GM06990 (cell line): ENCODE measurements around the gene DBN1.

Source experiments
- DNase-seq: peaks from one replicate; pipeline ENCODE4 v3.0.0-alpha.2; 2011; ENCODE audit not compliant: insufficient read length; ENCODE audit errors: extremely low read depth
- H3K27me3 ChIP-seq: replicated peaks from 2 replicates; pipeline ENCODE4 v1.6.0; 2011; ENCODE audit warnings: low read length; ENCODE audit not compliant: control insufficient read depth, insufficient read depth
- H3K36me3 ChIP-seq: 2 replicates; pipeline ENCODE4 v1.5.1; 2011; ENCODE audit warnings: low read length; ENCODE audit not compliant: control insufficient read depth, insufficient read depth
- H3K4me3 ChIP-seq: replicated peaks from 2 replicates; pipeline ENCODE4 v1.5.1; 2011; ENCODE audit warnings: low read depth, mild to moderate bottlenecking, control low read depth, low read length
- TF ChIP-seq, protein P1 (sequence below): IDR thresholded peaks from 2 replicates; pipeline ENCODE4 v1.5.1; 2011; ENCODE audit warnings: low read length, control low read depth, mild to moderate bottlenecking, inconsistent platforms; ENCODE audit not compliant: insufficient read depth, poor library complexity, severe bottlenecking

DBN1 gene

DNA sequence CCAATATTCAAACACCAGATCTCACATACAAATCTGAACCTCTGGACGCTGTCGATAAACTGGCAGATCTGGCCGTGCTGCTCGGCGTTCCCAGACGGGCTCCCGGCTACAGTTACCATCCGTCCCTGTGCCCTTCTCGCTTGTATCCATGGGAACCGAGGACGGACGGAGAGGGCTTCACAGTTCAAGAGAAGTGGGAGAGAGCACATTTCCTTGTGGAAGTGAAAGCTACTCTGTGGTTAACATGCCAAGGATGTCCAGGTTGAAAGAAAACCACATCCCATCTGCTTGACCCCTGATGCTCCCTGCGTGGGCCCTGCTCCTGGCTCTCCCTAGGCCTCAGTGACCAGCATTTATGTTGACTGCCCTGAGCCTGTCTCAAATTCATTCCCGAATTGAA lies 6.3 kb upstream of the DBN1 start:
- Histone ChIP-seq H3K27me3 (no peaks in the 10 kb centered on the region), H3K36me3 (no peaks in the 10 kb centered on the region; the same call in 1 of the 2 replicates), H3K4me3 (no peak overlapping the region)
- no peak for DNase-seq
- TF ChIP-seq, protein P1, sequence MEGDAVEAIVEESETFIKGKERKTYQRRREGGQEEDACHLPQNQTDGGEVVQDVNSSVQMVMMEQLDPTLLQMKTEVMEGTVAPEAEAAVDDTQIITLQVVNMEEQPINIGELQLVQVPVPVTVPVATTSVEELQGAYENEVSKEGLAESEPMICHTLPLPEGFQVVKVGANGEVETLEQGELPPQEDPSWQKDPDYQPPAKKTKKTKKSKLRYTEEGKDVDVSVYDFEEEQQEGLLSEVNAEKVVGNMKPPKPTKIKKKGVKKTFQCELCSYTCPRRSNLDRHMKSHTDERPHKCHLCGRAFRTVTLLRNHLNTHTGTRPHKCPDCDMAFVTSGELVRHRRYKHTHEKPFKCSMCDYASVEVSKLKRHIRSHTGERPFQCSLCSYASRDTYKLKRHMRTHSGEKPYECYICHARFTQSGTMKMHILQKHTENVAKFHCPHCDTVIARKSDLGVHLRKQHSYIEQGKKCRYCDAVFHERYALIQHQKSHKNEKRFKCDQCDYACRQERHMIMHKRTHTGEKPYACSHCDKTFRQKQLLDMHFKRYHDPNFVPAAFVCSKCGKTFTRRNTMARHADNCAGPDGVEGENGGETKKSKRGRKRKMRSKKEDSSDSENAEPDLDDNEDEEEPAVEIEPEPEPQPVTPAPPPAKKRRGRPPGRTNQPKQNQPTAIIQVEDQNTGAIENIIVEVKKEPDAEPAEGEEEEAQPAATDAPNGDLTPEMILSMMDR: no peak

DNA sequence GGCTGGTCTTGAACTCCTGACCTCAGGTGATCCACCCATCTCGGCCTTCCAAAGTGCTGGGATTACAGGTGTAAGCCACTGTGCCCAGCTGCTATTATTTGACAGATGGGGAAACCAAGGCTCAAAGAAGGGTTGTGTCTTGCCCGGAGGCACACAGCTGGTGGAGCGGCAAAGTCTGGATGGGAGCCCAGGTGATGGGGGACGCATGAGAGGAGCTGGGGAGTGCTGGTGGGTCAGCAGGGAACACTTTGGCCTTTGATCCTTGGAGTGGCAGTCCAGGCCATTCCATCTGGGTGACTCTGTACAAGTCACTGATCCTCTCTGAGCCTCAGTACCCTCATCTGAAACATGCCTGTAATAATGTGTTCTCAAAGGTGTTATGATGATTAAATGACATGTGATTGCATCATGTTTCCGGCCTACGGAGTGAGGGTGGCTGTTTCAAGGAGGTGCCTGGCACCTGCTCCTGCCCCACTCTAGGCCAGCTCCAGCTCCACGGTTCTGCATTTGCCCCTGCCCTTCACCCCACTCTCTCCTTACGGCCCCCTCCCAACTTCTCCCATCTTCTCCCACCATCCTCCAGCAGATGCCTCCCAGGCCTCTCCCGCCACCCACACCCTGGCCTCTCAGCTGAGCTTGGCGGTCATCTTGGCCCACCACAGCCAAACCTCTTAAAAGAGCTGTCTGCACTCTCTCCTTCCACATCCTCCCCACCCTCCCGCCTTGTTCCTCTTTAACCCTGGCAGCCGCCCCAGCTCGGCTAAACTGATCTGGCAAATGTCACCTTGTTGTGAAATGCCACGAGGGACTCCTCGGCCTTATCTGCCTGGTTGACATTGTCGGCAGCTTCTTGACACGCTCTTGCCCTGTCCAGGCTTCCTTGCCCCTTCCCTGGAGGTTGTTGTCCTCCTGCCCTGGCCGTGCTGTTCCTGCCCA lies 5.5 kb upstream of the DBN1 start:
- no peak for DNase-seq
- H3K36me3 ChIP-seq: no peaks in the 10 kb centered on the region; the same call in 1 of the 2 replicates

DNA sequence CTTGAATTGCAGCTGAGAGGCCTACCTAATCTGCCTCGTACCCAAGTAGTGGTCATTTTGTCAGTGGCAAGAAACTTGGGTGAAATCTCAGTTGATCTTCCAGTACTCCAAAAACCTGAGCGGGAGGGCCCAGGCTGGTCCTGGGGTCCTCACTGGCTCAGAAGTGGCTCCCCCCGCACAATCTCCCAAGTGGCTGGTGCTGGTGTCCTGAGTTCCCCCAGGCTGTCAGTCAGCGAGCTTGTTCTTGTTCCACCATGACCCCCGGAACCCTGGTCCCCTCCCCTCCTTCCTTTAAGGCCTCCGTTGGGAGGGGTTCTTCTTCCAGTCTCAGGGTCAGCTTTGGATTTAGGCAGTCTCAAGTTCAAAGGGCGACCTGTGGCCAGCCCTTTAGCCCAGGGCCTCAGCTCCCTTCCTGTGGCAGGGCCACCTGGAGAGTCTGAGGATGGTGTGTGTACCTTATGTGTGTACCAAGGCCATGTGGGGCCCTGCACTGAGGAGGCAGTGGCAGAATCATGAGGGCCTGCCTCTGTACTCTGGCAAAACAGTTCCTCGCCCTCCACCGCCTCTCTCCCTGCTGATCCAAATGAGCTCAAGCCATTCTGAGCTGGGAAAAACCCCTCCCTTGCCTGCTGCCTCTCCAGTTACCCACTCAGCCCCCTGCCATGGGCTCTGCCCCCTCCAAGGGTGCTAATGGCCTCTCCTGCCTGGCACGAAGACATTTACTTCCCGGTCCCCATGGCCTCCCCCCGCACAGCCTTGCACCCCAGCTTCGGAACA lies 4.5 kb upstream of the DBN1 start:
- no peaks in the 10 kb centered on the region; the same call in 1 of the 2 replicates for H3K27me3 ChIP-seq
- H3K36me3 ChIP-seq: no peaks in the 10 kb centered on the region; the same call in 1 of the 2 replicates
- TF ChIP-seq, protein P1: no peak
- DNase-seq: no peak
- no peak overlapping the region for H3K4me3 ChIP-seq

More for the DNA sequence above, 5.5 kb upstream of the DBN1 start:
- TF ChIP-seq, protein P1: no peak
- no peaks in the 10 kb centered on the region; the same call in 1 of the 2 replicates for H3K27me3 ChIP-seq
- no peak overlapping the region for H3K4me3 ChIP-seq

DNA sequence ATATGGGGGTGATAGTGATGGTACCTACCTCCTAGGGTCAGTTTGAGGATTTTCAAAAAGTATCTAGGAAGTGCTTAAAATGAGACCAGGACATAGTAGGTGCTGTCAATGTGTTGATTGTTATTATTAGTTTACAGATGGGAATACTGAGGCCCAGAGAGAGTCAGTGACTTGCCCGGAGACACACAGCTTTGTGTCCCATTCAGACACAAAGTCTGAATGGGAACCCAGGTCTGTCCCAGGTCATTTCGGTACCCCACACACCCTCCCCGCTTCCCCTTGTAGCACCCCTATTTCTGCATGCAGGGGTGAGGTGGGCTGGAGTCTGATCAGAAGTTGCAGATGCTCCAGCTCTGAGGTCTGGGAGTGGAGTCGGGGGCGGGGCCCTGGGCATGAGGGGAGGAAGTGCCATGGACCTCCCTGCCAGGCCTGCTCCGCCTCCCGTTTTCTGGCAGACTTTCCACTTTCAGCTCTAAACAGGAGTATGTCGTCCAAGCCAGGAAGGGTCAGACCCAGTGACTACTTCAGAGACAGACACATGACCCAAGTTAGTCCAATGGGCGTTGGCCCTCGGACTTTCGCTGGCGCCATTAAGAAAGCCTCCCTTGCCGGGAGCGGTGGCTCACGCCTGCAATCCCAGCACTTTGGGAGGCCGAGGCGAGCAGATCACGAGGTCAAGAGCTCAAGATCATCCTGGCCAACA lies 3.2 kb upstream of the DBN1 start:
- H3K4me3 ChIP-seq: no peak overlapping the region
- DNase-seq: no peak
- no peaks in the 10 kb centered on the region; the same call in 1 of the 2 replicates for H3K27me3 ChIP-seq
- no peaks in the 10 kb centered on the region; the same call in 1 of the 2 replicates for H3K36me3 ChIP-seq
- TF ChIP-seq, protein P1: no peak

DNA sequence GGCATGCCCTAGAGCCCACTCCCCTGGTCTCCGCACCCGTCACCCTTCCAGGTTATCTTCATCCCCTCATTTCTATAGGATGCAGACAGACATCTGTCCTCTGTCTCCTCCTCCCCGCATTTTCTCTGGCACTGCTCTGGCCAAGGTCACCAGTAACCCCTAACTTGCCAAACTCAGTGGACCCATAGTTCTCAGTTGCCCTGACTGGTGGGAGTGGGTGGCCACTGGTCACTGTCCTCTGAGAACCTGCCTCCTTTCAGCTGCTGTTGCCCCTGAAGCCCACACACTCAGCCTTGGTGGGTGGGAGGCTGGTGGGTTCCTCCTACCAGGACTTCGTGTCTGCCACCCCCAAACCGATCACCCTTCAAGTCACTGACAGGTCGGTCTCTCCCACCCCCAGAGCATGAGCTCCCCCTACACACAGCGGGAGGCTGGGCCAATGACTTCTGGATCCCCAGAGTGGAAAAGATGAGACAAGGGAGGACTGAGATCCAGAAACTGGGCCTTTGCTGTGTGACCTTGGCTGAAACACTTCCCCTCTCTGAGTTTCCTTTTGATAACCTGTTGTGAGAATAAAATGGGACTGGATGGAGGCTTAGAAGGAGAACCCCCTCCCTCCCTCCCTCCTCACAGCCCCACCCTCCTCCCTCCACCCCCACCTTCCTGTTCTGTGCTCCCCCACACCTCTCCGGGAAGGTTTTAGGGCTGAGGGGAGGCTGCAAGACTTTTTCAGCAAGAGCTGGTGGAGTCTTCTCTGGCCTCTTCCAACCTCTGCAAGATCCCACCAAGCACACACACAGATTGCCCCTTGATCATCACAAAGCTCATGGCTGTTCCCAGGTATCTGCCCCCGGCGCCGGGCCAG lies 2.4 kb upstream of the DBN1 start:
- Histone ChIP-seq H3K4me3 (no peak overlapping the region), H3K36me3 (no peaks in the 10 kb centered on the region), H3K27me3 (no peaks in the 10 kb centered on the region; the same call in 1 of the 2 replicates)
- TF ChIP-seq, protein P1: no peak
- no peak for DNase-seq
